ENCODE measurements around the gene KLRF1. TPM values are rescaled to one million over a fixed set of nuclear protein-coding genes. Genes with fewer than 3 reads are reported as not detected.

Gene KLRF1, protein sequence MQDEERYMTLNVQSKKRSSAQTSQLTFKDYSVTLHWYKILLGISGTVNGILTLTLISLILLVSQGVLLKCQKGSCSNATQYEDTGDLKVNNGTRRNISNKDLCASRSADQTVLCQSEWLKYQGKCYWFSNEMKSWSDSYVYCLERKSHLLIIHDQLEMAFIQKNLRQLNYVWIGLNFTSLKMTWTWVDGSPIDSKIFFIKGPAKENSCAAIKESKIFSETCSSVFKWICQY
- polyA plus RNA-seq: 1.5 TPM
- long read RNA-seq, donor 1: 0 reads
- long read RNA-seq, donor 2: 0 reads
- long read RNA-seq, donor 3: 0 reads
- long read RNA-seq, donor 4: 0 reads
- long read RNA-seq, donor 5: 0 reads
- long read RNA-seq, donor 6: 0 reads
- long read RNA-seq, donor 7: 0 reads
- long read RNA-seq, donor 8, partial matches to known transcripts: 0 of 1 reads
- long read RNA-seq, donor 8, other reads (novel, unspliced or antisense): 0 of 1 reads
- long read RNA-seq, donor 9: 0 reads
- long read RNA-seq, donor 10: 0 reads
- long read RNA-seq, donor 11: 0 reads

DNA sequence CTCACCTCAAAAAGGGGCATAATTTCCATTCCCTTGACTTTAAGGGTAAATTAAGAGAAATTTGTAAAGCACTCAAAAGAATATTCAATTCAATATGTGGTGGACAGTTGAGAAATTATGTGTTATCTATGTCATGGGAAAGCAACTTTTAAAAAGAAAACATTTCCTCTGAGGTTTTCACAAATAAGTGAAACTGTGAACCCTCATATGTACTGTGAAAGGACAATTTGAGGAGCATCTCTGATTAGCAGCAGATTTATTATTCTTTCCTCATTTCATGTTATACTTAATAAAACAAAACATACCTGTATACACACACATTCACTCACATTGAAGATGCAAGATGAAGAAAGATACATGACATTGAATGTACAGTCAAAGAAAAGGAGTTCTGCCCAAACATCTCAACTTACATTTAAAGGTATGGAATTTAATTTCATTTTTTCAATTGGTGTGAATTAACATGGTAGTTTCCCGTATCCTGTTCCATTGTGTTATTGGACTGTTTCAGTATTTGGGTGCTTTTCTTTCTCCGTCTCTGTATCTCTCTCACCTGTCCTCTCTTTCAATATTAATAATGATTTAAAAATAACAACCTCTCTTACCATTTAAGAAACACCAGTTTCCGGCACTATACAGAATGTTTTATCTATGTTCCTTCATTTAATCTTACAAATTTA is at the start of gene KLRF1:
TSS of gene KLRF1 (plus strand) at position 273 of the 680 bp plus-strand sequence. CDS start at position 337, 64 bp downstream.
- Histone ChIP-seq H3K9me3 (ENCODE audit: control insufficient read depth, low read depth, low read length) (no peaks in the 10 kb centered on the region), H3K27ac (ENCODE audit: low read length) (no peak within 1 kb of the TSS)
- WGBS (ENCODE audit: insufficient coverage, low lambda C conversion rate): 100% methylated on average over 3 of the region's 3 CpGs

DNA sequence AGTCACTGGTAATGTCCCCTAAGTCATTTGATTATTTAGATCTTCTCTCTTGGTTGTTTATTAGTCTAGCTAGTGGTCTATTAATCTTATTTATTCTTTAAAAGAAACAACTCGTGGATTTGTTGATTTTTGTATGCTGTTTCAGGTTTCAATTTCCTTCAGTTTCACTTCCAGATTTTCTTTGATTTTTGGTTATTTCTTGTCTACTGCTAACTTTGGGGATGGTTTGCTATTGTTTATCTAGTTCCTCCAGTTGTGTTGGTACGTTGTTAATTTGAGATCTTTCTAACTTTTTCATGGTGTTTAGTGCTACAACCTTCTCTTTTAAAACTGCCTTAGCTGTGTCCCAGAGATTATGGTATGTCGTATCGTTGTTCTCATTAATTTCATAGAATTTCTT is 48.1 kb upstream of the KLRF1 start:
- Histone ChIP-seq H3K4me1 (ENCODE audit: control insufficient read depth, insufficient read depth, low read length) (no peaks in the 10 kb centered on the region), H3K27me3 (ENCODE audit: control insufficient read depth, insufficient read depth, low read length) (no peaks in the 10 kb centered on the region), H3K36me3 (ENCODE audit: control insufficient read depth, insufficient read depth, low read length) (no peaks in the 10 kb centered on the region), H3K9me3 (ENCODE audit: control insufficient read depth, low read depth, low read length) (no peaks in the 10 kb centered on the region), H3K27ac (ENCODE audit: low read length) (no peak overlapping the region), H3K4me3 (ENCODE audit: low read length) (no peak overlapping the region)
- no peak for DNase-seq
- WGBS (ENCODE audit: insufficient coverage, low lambda C conversion rate): 65% methylated on average over 3 of the region's 4 CpGs

More for the DNA sequence above, at the start of gene KLRF1:
- H3K27me3 ChIP-seq (ENCODE audit: control insufficient read depth, insufficient read depth, low read length): no peaks in the 10 kb centered on the region
- no peak for DNase-seq
- no peaks in the 10 kb centered on the region for H3K36me3 ChIP-seq (ENCODE audit: control insufficient read depth, insufficient read depth, low read length)
- H3K4me1 ChIP-seq (ENCODE audit: control insufficient read depth, insufficient read depth, low read length): no peaks in the 10 kb centered on the region
- H3K4me3 ChIP-seq (ENCODE audit: low read length): no peak within 1 kb of the TSS

DNA sequence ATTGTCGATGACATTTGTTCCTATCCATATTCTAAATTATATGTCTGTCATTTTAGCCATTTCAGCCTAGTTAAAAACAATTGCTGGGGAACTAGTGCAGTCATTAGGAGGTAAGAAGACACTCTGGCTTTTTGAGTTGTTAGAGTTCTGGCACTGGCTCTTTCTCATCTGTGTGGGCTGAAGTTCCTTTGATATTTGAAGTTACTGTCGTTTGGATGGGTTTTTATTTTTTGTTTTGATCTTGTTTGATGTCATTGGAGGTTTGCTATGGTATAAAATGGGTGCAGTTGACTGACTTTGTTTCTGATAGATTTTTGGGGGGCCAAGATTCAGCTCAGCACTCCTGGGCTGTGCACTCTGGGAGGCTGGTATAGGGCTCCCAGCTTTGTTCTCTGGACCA is 45.9 kb upstream of the KLRF1 start:
- H3K36me3 ChIP-seq (ENCODE audit: control insufficient read depth, insufficient read depth, low read length): no peaks in the 10 kb centered on the region
- H3K27ac ChIP-seq (ENCODE audit: low read length): no peak overlapping the region
- H3K27me3 ChIP-seq (ENCODE audit: control insufficient read depth, insufficient read depth, low read length): no peaks in the 10 kb centered on the region
- DNase-seq: no peak
- no peaks in the 10 kb centered on the region for H3K9me3 ChIP-seq (ENCODE audit: control insufficient read depth, low read depth, low read length)
- H3K4me1 ChIP-seq (ENCODE audit: control insufficient read depth, insufficient read depth, low read length): no peaks in the 10 kb centered on the region
- H3K4me3 ChIP-seq (ENCODE audit: low read length): no peak overlapping the region
- 100% methylated on average over 1 of the region's 2 CpGs for WGBS (ENCODE audit: insufficient coverage, low lambda C conversion rate)

DNA sequence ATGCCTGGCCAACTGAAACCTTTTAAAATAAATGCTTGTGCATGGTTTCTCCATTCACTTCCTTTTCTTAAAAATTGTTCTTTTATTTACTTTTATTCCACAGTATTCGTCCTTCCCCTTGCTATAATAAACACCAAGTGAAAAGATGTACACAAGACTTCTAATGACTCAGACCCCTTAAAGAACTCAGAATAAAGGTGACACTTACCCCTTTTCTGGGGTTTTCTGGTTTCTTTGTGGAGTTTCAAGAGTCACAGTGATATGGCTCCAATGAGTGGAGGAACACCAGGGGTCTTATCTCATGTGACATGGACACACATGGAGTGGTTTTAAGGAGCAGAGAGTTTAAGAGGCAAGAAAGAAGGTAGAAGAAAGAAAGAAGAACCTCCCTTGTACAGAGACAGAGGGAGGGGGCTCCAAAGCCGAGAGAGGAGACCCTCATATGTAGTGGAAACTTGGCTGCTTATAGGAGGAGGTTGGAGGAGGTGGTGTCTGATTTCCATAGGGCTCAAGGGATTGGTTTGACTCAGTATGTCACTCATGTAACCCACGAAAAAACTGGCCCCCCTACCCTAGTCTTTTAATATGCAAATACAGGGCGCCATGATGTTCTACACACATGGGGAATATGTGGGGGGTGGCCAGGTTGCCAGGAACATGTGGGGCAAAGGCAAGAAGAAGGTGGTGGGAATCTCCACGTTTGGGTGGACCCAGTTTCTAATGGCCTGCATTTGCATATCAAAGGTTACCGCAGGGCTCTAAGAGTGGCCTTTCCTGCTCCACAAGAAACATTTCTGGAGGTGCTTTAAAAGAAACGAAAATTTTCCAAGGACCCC is 44.5 kb upstream of the KLRF1 start:
- Histone ChIP-seq H3K27ac (ENCODE audit: low read length) (no peak overlapping the region), H3K27me3 (ENCODE audit: control insufficient read depth, insufficient read depth, low read length) (no peaks in the 10 kb centered on the region), H3K9me3 (ENCODE audit: control insufficient read depth, low read depth, low read length) (no peaks in the 10 kb centered on the region), H3K4me1 (ENCODE audit: control insufficient read depth, insufficient read depth, low read length) (no peaks in the 10 kb centered on the region), H3K36me3 (ENCODE audit: control insufficient read depth, insufficient read depth, low read length) (no peaks in the 10 kb centered on the region), H3K4me3 (ENCODE audit: low read length) (no peak overlapping the region)
- WGBS (ENCODE audit: insufficient coverage, low lambda C conversion rate): 69% methylated on average over 3 of the region's 7 CpGs
- DNase-seq: no peak

DNA sequence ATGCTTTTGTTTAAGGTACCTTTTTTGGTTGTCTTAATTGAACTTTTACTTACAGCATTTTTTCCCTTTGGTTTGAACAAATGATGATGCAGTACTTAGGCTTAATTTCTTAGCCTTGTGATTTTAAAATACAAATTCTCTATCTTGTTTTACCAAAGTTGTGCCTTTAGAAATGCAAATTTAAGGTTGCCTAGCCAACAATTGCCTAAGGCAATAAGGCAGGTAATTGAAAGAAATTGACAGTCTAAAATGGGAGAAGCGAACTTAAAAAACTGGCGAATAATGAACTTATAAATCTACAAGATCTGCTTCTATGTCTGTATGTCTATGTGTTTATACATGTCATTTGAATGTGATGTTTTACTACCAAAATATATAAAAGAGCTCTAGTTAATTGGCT is 43.0 kb upstream of the KLRF1 start:
- no CpG with 5 or more reads among the region's 2 CpGs for WGBS (ENCODE audit: insufficient coverage, low lambda C conversion rate)
- no peak overlapping the region for H3K27ac ChIP-seq (ENCODE audit: low read length)
- H3K4me1 ChIP-seq (ENCODE audit: control insufficient read depth, insufficient read depth, low read length): no peaks in the 10 kb centered on the region
- H3K27me3 ChIP-seq (ENCODE audit: control insufficient read depth, insufficient read depth, low read length): no peaks in the 10 kb centered on the region
- no peaks in the 10 kb centered on the region for H3K9me3 ChIP-seq (ENCODE audit: control insufficient read depth, low read depth, low read length)
- no peak overlapping the region for H3K4me3 ChIP-seq (ENCODE audit: low read length)
- no peak for DNase-seq
- H3K36me3 ChIP-seq (ENCODE audit: control insufficient read depth, insufficient read depth, low read length): no peaks in the 10 kb centered on the region

DNA sequence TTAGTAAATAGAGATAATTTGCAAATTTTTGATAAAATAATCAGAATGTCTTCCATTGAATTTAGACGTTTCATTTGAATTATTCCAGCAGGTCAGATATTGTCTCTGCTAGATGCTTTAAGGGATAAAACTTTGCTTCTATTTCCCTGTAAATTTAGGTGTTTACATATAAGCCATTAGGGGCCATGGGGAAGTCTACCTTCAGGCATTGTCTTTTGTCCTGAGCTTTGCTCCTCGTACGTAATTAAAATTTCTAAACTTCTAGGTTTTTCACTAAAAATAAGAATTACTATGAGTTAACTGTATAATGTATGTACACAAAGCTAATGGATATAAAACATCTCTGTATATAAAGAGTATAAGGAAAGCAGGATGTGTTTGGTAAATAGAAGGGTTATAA is 42.5 kb upstream of the KLRF1 start:
- H3K36me3 ChIP-seq (ENCODE audit: control insufficient read depth, insufficient read depth, low read length): no peaks in the 10 kb centered on the region
- no peaks in the 10 kb centered on the region for H3K27me3 ChIP-seq (ENCODE audit: control insufficient read depth, insufficient read depth, low read length)
- H3K4me3 ChIP-seq (ENCODE audit: low read length): no peak overlapping the region
- no peak for DNase-seq
- 40% methylated on average over 1 of the region's 3 CpGs for WGBS (ENCODE audit: insufficient coverage, low lambda C conversion rate)
- H3K9me3 ChIP-seq (ENCODE audit: control insufficient read depth, low read depth, low read length): no peaks in the 10 kb centered on the region
- no peak overlapping the region for H3K27ac ChIP-seq (ENCODE audit: low read length)
- H3K4me1 ChIP-seq (ENCODE audit: control insufficient read depth, insufficient read depth, low read length): no peaks in the 10 kb centered on the region

DNA sequence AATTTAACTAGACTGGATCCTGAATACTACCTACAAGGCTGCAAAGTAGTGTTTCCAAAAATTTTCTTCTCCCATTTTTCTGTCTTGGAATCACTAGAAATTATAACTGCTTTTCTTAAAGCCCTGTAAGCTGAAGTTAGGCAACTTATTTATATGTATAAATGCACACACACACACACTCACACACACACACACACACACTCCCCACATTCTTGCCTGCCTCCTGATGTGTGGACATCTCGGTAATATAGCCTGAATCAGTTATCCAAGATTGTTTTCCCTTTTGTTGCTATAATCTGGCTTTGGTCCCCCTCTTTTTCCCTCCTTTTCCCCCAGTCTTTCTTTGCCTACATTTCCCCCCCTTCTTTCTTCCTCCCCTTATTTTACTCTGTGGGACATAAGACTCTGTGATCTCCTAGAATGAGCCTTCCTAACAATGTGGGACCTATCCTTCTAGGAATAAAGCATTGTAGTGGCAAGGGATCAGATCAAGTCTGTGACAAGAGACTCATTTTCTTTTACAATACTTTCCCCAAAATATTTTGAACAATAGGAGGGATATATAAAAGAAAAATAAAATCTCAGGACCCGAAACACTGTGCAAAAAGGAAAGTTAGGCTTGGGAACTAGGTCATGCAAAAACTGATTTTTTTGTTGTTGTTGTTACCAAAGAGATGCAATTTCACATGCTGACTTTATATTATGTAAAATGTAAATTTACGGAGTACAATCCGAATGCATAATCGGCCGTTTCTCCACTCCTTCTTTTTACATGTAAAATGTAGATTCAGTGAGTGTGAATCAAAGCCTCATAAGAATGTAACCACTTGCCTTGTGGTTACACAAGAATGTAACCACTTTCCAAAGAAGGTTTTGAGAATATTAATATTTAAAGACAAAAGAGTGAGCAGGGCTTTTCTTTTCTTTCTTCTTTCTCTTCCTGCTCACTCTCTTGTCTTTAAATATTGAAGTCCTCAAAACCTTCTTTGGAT is 40.3 kb upstream of the KLRF1 start:
- no peaks in the 10 kb centered on the region for H3K4me1 ChIP-seq (ENCODE audit: control insufficient read depth, insufficient read depth, low read length)
- no peak overlapping the region for H3K4me3 ChIP-seq (ENCODE audit: low read length)
- H3K36me3 ChIP-seq (ENCODE audit: control insufficient read depth, insufficient read depth, low read length): no peaks in the 10 kb centered on the region
- H3K9me3 ChIP-seq (ENCODE audit: control insufficient read depth, low read depth, low read length): no peaks in the 10 kb centered on the region
- no peaks in the 10 kb centered on the region for H3K27me3 ChIP-seq (ENCODE audit: control insufficient read depth, insufficient read depth, low read length)
- DNase-seq: no peak
- H3K27ac ChIP-seq (ENCODE audit: low read length): no peak overlapping the region
- WGBS (ENCODE audit: insufficient coverage, low lambda C conversion rate): 90% methylated on average over 5 of the region's 6 CpGs

DNA sequence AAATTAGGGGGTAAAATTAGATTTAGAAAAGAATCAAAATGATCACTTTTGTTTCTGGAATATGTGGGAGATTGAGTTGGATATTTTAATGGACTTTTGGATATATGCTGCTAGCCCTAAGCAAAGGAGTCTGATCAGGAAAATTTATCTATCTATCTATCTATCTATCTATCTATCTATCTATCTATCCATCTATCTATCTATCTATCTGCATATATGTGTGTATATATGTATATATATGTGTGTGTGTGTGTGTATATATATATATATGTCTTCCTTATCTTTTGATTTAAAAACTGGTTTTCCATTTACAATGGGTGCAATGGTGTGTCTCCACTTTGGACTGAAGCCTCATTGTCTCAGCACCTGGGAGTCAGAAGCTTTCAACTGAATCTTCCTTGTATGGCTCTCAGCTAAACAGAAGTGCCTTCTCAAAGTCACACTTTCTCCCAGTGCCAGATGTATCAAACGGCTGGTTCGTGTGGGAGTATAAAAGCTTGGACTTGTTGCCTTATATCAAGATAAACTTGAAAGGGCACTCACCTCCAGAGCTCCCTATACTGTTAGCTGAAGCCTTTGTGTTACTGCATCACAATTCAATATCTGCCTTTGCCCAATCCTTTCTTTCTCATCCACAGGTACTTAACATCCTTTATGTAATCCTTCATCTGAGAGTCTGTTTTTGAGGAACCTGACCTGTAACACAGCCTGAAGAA is 34.9 kb upstream of the KLRF1 start:
- Histone ChIP-seq H3K4me1 (ENCODE audit: control insufficient read depth, insufficient read depth, low read length) (no peaks in the 10 kb centered on the region), H3K9me3 (ENCODE audit: control insufficient read depth, low read depth, low read length) (no peaks in the 10 kb centered on the region), H3K36me3 (ENCODE audit: control insufficient read depth, insufficient read depth, low read length) (no peaks in the 10 kb centered on the region), H3K4me3 (ENCODE audit: low read length) (no peak overlapping the region), H3K27ac (ENCODE audit: low read length) (no peak overlapping the region), H3K27me3 (ENCODE audit: control insufficient read depth, insufficient read depth, low read length) (no peaks in the 10 kb centered on the region)
- no peak for DNase-seq
- no CpG with 5 or more reads among the region's 2 CpGs for WGBS (ENCODE audit: insufficient coverage, low lambda C conversion rate)

DNA sequence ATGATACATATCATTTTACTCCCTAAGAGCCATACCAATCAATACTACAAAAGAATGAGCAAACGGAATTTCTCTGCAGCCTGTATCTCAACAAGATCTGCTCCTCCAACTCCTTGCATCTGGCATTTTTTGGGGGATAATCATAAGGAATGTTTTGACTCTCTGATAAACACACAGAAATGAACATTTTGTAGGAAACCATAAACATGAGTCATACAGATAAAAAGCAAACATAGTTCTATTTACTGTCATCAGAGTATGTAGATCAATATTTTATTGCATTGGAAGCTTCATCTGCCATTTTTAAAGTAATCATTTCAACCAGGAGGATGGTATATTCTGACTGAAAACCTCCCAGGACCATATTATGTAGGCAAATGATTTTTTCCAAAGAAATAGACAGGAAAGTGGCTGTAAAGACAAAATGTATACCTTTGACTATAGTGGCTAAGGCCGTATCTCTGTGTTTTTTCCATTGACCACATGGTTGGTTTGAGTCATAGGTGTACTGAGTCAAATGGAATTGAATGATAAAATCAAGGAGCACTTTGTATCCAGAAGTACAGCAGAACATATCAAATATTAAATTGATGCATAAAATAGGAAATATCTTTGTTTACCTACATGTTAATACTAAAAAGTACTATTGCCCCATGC is 34.2 kb upstream of the KLRF1 start:
- no peaks in the 10 kb centered on the region for H3K9me3 ChIP-seq (ENCODE audit: control insufficient read depth, low read depth, low read length)
- no peaks in the 10 kb centered on the region for H3K36me3 ChIP-seq (ENCODE audit: control insufficient read depth, insufficient read depth, low read length)
- WGBS (ENCODE audit: insufficient coverage, low lambda C conversion rate): 63% methylated on average over 1 of the region's 2 CpGs
- H3K27me3 ChIP-seq (ENCODE audit: control insufficient read depth, insufficient read depth, low read length): no peaks in the 10 kb centered on the region
- no peak overlapping the region for H3K27ac ChIP-seq (ENCODE audit: low read length)
- H3K4me1 ChIP-seq (ENCODE audit: control insufficient read depth, insufficient read depth, low read length): no peaks in the 10 kb centered on the region
- H3K4me3 ChIP-seq (ENCODE audit: low read length): no peak overlapping the region
- DNase-seq: no peak
